ENCODE data around the gene STKLD1.

DNA sequence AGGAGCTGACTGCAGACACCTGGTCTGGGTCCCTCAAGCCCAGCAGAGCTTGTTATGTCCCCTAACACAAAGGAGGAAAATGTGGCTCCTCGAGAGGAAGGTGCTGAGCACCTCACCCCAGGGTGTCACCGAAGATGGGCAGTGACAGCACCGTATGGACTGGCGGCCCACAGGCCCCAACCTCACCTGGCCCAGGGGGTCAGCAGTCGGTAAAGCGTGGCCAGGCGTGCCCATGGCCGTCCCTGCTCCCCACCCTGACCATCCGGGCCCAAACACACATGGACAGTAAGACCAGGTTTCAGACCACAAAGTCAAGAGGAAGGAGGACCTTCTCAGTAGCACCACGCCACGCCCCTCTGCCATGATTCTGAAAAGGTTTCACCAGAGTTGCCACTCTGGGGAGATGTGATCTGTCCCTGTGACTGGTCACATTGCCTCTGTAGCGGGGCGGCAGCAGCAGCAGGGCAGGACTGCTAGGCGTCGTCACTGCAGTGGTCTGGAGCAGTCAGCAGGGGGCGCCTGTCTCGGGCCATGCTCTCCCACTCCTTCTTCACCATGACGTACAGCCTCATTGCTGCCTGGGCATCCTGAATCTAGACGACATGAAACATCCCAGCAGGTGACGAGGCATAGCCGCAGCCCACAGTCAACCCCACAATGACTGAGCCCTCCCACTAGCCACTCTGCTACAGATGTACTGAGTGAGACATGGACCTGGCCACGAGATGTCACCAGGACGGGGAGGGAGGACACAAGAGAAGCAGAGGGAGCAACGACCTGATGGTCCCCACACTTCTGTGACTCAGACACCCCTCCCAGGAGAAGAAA is 30.5 kb downstream of the STKLD1 start:
- TF ChIP-seq TAF1 (IDR thresholded peaks at IDR 0.05; ENCODE audit: low read depth, low read length) = no peak
- no peak for TF ChIP-seq POLR2AphosphoS5 (IDR thresholded peaks at IDR 0.05; ENCODE audit: low read depth, low read length)
- no peak for TF ChIP-seq SPI1 (IDR thresholded peaks at IDR 0.05; ENCODE audit: low read depth, low read length)
- TF ChIP-seq POLR2A (IDR thresholded peaks at IDR 0.05; ENCODE audit: low read depth, low read length) = no peak
- TF ChIP-seq POU2F2 (IDR thresholded peaks at IDR 0.05; ENCODE audit: low read depth, low read length) = no peak
- no peak for TF ChIP-seq PAX5 (IDR thresholded peaks at IDR 0.05; ENCODE audit: insufficient read depth, low read length, severe bottlenecking)

Data from GM12891 (cell line).